Smooth muscle cell (in vitro differentiated cells): Measurements from ENCODE around the gene C1orf21. TPM values are rescaled to one million over a fixed set of nuclear protein-coding genes. Genes with fewer than 3 reads are reported as not detected.

Source experiments
- DNase-seq: peaks from one replicate; lab custom pipeline; 2025; ENCODE audit not compliant: unreplicated experiment; lab: John Stamatoyannopoulos, UW
- H2AFZ ChIP-seq: fragments of 200-600 bp; sonication (generic); 2 replicates; pipeline ENCODE4 v1.6.0; 2016; ENCODE audit warnings: antibody characterized with exemption, low read depth, mild to moderate bottlenecking
- H3F3A ChIP-seq: fragments of 200-600 bp; sonication (generic); 2 replicates; pipeline ENCODE4 v1.6.0; 2017; ENCODE audit warnings: antibody characterized with exemption, low read depth
- H3K27ac ChIP-seq: fragments of 200-600 bp; sonication (generic); 2 replicates; pipeline ENCODE4 v1.5.1; 2016; ENCODE audit warnings: low read depth, mild to moderate bottlenecking
- H3K27me3 ChIP-seq: fragments of 200-600 bp; sonication (generic); 2 replicates; pipeline ENCODE4 v1.6.1; 2016; ENCODE audit warnings: low read depth, mild to moderate bottlenecking
- H3K36me3 ChIP-seq: fragments of 200-600 bp; sonication (generic); 2 replicates; pipeline ENCODE4 v1.5.1; 2016; ENCODE audit warnings: low read depth
- H3K4me1 ChIP-seq: fragments of 200-600 bp; sonication (generic); 2 replicates; pipeline ENCODE4 v1.5.1; 2016; ENCODE audit warnings: low read depth
- H3K4me2 ChIP-seq: fragments of 200-600 bp; sonication (generic); 2 replicates; pipeline ENCODE4 v1.6.0; 2016; ENCODE audit warnings: mild to moderate bottlenecking
- H3K4me3 ChIP-seq: fragments of 200-600 bp; sonication (generic); 2 replicates; pipeline ENCODE4 v1.5.1; 2016; ENCODE audit warnings: mild to moderate bottlenecking
- H3K79me2 ChIP-seq: fragments of 200-600 bp; sonication (generic); 2 replicates; pipeline ENCODE4 v1.6.0; 2016; ENCODE audit warnings: low read depth, mild to moderate bottlenecking
- H3K9ac ChIP-seq: fragments of 200-600 bp; sonication (generic); 2 replicates; pipeline ENCODE4 v1.6.0; 2016; ENCODE audit warnings: low read depth
- H3K9me3 ChIP-seq: fragments of 200-600 bp; sonication (generic); replicated peaks from 2 replicates; pipeline ENCODE4 v1.5.1; 2016; ENCODE audit warnings: low read depth
- H4K20me1 ChIP-seq: fragments of 200-600 bp; sonication (generic); 2 replicates; pipeline ENCODE4 v1.6.0; 2016; ENCODE audit warnings: low read depth
- CTCF ChIP-seq: fragments of 200-600 bp; sonication (generic); IDR thresholded peaks from 2 replicates; pipeline ENCODE4 v1.5.1; 2017; ENCODE audit warnings: borderline replicate concordance, mild to moderate bottlenecking, antibody characterized with exemption; ENCODE audit not compliant: insufficient read depth, poor library complexity, severe bottlenecking
- WGBS: methylation state at CpG from one replicate; pipeline ENCODE4 v1.1.7; 2016; ENCODE audit warnings: low lambda C conversion rate; 5-methylcytosine and 5-hydroxymethylcytosine counted together
- polyA plus RNA-seq: library from polyadenylated mRNA; unstranded; fragments of >200 nt; fragmentation: Nextera tagmentation; extraction: Ambion mirVana; gene quantifications from 2 replicates; pipeline ENCODE4 v1.2.1, GENCODE V29; 2016
- total RNA-seq: library from RNA; depleted of rRNA; stranded (reverse); fragments of >200 nt; gene quantifications from 2 replicates; pipeline ENCODE4 v1.2.3, GENCODE V29; 2014

C1orf21 gene
- total and polyA plus RNA-seq, 2 experiments from 2014 or later: 24.2 to 39.4 TPM

GRCh38 chr1:184513421-184513820 is 126.6 kb downstream of the C1orf21 start:
- Histone ChIP-seq H3K9ac (no peak overlapping the region), H3F3A (no peaks in the 10 kb centered on the region), H3K36me3 (no peaks in the 10 kb centered on the region), H3K4me2 (no peak overlapping the region), H3K79me2 (no peaks in the 10 kb centered on the region), H3K9me3 (no peaks in the 10 kb centered on the region), H3K27me3 (no peaks in the 10 kb centered on the region), H3K27ac (peak overlapping the region; percentile 39), H3K4me3 (no peak overlapping the region), H3K4me1 (no peaks in the 10 kb centered on the region), H4K20me1 (no peaks in the 10 kb centered on the region), H2AFZ (no peak overlapping the region)
- no peak for DNase-seq
- TF ChIP-seq CTCF: no peak
- 67% methylated on average over 3 of the region's 3 CpGs for WGBS

GRCh38 chr1:184513966-184514365 is 127.1 kb downstream of the C1orf21 start:
- whole genome bisulfite sequencing: 66% methylated on average over 4 of the region's 4 CpGs
- Histone ChIP-seq H3K4me2 (no peak overlapping the region), H3F3A (no peaks in the 10 kb centered on the region), H3K4me1 (no peaks in the 10 kb centered on the region), H3K27me3 (no peaks in the 10 kb centered on the region), H2AFZ (no peak overlapping the region), H3K9me3 (no peaks in the 10 kb centered on the region), H3K4me3 (no peak overlapping the region), H3K79me2 (no peaks in the 10 kb centered on the region), H3K9ac (no peak overlapping the region), H3K36me3 (no peaks in the 10 kb centered on the region), H4K20me1 (no peaks in the 10 kb centered on the region), H3K27ac (peak overlapping the region; percentile 39)
- TF ChIP-seq CTCF: no peak
- no peak for DNase-seq

GRCh38 chr1:184514447-184514846 is 127.6 kb downstream of the C1orf21 start:
- H3K9me3 ChIP-seq: no peaks in the 10 kb centered on the region
- H3K4me2 ChIP-seq: no peak overlapping the region
- H3K9ac ChIP-seq: no peak overlapping the region
- no peak for TF ChIP-seq CTCF
- H3K4me1 ChIP-seq: no peaks in the 10 kb centered on the region
- WGBS: 92% methylated on average over 2 of the region's 2 CpGs
- H4K20me1 ChIP-seq: no peaks in the 10 kb centered on the region
- H2AFZ ChIP-seq: no peak overlapping the region
- no peak overlapping the region for H3K4me3 ChIP-seq
- H3K79me2 ChIP-seq: no peaks in the 10 kb centered on the region
- DNase-seq: no peak
- no peaks in the 10 kb centered on the region for H3K27me3 ChIP-seq
- no peaks in the 10 kb centered on the region for H3K36me3 ChIP-seq
- H3K27ac ChIP-seq: no peak overlapping the region
- H3F3A ChIP-seq: no peaks in the 10 kb centered on the region

GRCh38 chr1:184517130-184517529 is 130.3 kb downstream of the C1orf21 start:
- no peaks in the 10 kb centered on the region for H3K79me2 ChIP-seq
- H2AFZ ChIP-seq: no peak overlapping the region
- DNase-seq: no peak
- H3K4me2 ChIP-seq: no peak overlapping the region
- H3F3A ChIP-seq: no peaks in the 10 kb centered on the region
- H3K36me3 ChIP-seq: no peaks in the 10 kb centered on the region
- TF ChIP-seq CTCF: no peak
- H3K9me3 ChIP-seq: no peaks in the 10 kb centered on the region
- no peak overlapping the region for H3K27ac ChIP-seq
- H3K9ac ChIP-seq: no peak overlapping the region
- H3K4me1 ChIP-seq: peaks cover 3% of the 10 kb centered on the region
- no peaks in the 10 kb centered on the region for H3K27me3 ChIP-seq
- H3K4me3 ChIP-seq: no peak overlapping the region
- no peaks in the 10 kb centered on the region for H4K20me1 ChIP-seq
